ENCODE data around the gene MOCS3.
A peak's percentile ranks its signal among the peaks of the same experiment; 100 is the strongest.

The MOCS3 gene

GRCh38 chr20:50980851-50981713, 22.5 kb downstream of the MOCS3 start:
- peak; percentile 85 for TF ChIP-seq CTCF (IDR thresholded peaks at IDR 0.05; ENCODE audit: low read depth, low read length, missing control alignments)
- H3K4me3 ChIP-seq (ENCODE audit: low read depth, low read length), result no peak overlapping the region
- DNase-seq (ENCODE audit: low read depth), result no peak

- no peak overlapping the region for H3K4me3 ChIP-seq (ENCODE audit: low read depth, low read length)
- no peak for DNase-seq (ENCODE audit: low read depth)
Observed at GRCh38 chr20:50981714-50982048, 23.1 kb downstream of the MOCS3 start.

GRCh38 chr20:50982363-50982762, 23.7 kb downstream of the MOCS3 start:
- H3K4me3 ChIP-seq (ENCODE audit: low read depth, low read length), result no peak overlapping the region
- no peak for TF ChIP-seq CTCF (IDR thresholded peaks at IDR 0.05; ENCODE audit: low read depth, low read length, missing control alignments)
- no peak for DNase-seq (ENCODE audit: low read depth)

More at GRCh38 chr20:50981714-50982048, 23.1 kb downstream of the MOCS3 start:
- no peak for TF ChIP-seq CTCF (IDR thresholded peaks at IDR 0.05; ENCODE audit: low read depth, low read length, missing control alignments)

GRCh38 chr20:50983321-50983720, 24.7 kb downstream of the MOCS3 start:
- no peak for DNase-seq (ENCODE audit: low read depth)
- H3K4me3 ChIP-seq (ENCODE audit: low read depth, low read length), result no peak overlapping the region
- TF ChIP-seq CTCF (IDR thresholded peaks at IDR 0.05; ENCODE audit: low read depth, low read length, missing control alignments), result no peak

- no peak overlapping the region for H3K4me3 ChIP-seq (ENCODE audit: low read depth, low read length)
- peak; percentile 43 for DNase-seq (ENCODE audit: low read depth)
- TF ChIP-seq CTCF (IDR thresholded peaks at IDR 0.05; ENCODE audit: low read depth, low read length, missing control alignments), result peak; percentile 93
Observed at GRCh38 chr20:50987493-50988210, 29.0 kb downstream of the MOCS3 start.

- H3K4me3 ChIP-seq (ENCODE audit: low read depth, low read length), result no peak overlapping the region
- no peak for TF ChIP-seq CTCF (IDR thresholded peaks at IDR 0.05; ENCODE audit: low read depth, low read length, missing control alignments)
- no peak for DNase-seq (ENCODE audit: low read depth)
Observed at GRCh38 chr20:50991076-50991475, 32.5 kb downstream of the MOCS3 start.

Measured in GM12864 (cell line).